ENCODE data around the gene MAK.

- TF ChIP-seq, protein P1, sequence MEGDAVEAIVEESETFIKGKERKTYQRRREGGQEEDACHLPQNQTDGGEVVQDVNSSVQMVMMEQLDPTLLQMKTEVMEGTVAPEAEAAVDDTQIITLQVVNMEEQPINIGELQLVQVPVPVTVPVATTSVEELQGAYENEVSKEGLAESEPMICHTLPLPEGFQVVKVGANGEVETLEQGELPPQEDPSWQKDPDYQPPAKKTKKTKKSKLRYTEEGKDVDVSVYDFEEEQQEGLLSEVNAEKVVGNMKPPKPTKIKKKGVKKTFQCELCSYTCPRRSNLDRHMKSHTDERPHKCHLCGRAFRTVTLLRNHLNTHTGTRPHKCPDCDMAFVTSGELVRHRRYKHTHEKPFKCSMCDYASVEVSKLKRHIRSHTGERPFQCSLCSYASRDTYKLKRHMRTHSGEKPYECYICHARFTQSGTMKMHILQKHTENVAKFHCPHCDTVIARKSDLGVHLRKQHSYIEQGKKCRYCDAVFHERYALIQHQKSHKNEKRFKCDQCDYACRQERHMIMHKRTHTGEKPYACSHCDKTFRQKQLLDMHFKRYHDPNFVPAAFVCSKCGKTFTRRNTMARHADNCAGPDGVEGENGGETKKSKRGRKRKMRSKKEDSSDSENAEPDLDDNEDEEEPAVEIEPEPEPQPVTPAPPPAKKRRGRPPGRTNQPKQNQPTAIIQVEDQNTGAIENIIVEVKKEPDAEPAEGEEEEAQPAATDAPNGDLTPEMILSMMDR (IDR thresholded peaks at IDR 0.05): no peak
- no peak for TF ChIP-seq POLR2A (IDR thresholded peaks at IDR 0.05)
- TF ChIP-seq EP300 (IDR thresholded peaks at IDR 0.05): no peak
Observed at GRCh38 chr6:10719964-10720264, 118.4 kb downstream of the MAK start.

All from tibial nerve (tissue), 4 donors.